H1 (cell line): ENCODE results near the gene ANLN. TPM values are rescaled to one million over a fixed set of nuclear protein-coding genes. Genes with fewer than 3 reads are reported as not detected.
"Not testable (repeated sequence)": the region's sequence is repeated elsewhere in the genome, so short reads cannot be mapped to it uniquely, and the experiment has no call there.

Experiments
- CTCF ChIA-PET: fragments of 300-600 bp; sonication (Branson Sonifier 250); formaldehyde crosslinking; loops from one replicate; lab custom pipeline; 2021; ENCODE audit not compliant: partially characterized antibody; lab: Charles Lee
- POLR2A ChIA-PET: fragments of 300-600 bp; sonication (Branson Sonifier 250); formaldehyde crosslinking; loops from one replicate; lab custom pipeline; 2021; ENCODE audit warnings: inconsistent platforms; ENCODE audit not compliant: partially characterized antibody; lab: Charles Lee
- DNase-seq, 2 experiments: peaks; one replicate each; pipeline versions ENCODE4 v3.0.0 to v3.0.0-alpha.2; 2010 to 2022; ENCODE audit warnings: low spot score in 2 of 2, low read depth in 1 of 2, mixed read lengths in 1 of 2
- FAIRE-seq: peaks from 2 replicates; lab custom pipeline; 2011; peaks lifted over from hg19 to GRCh38; lab: Jason Lieb, UNC
- H2AFZ ChIP-seq: 2 replicates; pipeline ENCODE4 v1.8.1; 2012; ENCODE audit warnings: low read length, inconsistent platforms
- H2AK5ac ChIP-seq: 2 replicates; pipeline ENCODE4 v1.6.1; 2013; ENCODE audit warnings: low read depth, low read length
- H2BK120ac ChIP-seq: replicated peaks from 2 replicates; pipeline ENCODE3; 2013; ENCODE audit warnings: low read depth, low read length, inconsistent platforms
- H2BK12ac ChIP-seq: 2 replicates; pipeline ENCODE4 v1.6.1; 2013; ENCODE audit warnings: low read depth, low read length
- H2BK15ac ChIP-seq: 2 replicates; pipeline ENCODE4 v1.6.1; 2013; ENCODE audit warnings: low read length
- H2BK20ac ChIP-seq: 2 replicates; pipeline ENCODE4 v1.6.1; 2013; ENCODE audit warnings: low read length
- H2BK5ac ChIP-seq: 2 replicates; pipeline ENCODE4 v1.6.1; 2013; ENCODE audit warnings: low read depth, low read length
- H3K14ac ChIP-seq: 2 replicates; pipeline ENCODE4 v1.6.1; 2013; ENCODE audit warnings: inconsistent platforms; ENCODE audit not compliant: insufficient read length
- H3K18ac ChIP-seq: 2 replicates; pipeline ENCODE4 v1.6.1; 2013; ENCODE audit warnings: low read length; ENCODE audit errors: extremely low read depth
- H3K23ac ChIP-seq: 2 replicates; pipeline ENCODE4 v1.6.1; 2013; ENCODE audit warnings: inconsistent platforms; ENCODE audit not compliant: insufficient read length
- H3K23me2 ChIP-seq: 2 replicates; pipeline ENCODE4 v1.6.1; 2013; ENCODE audit warnings: low read depth, low read length
- H3K27ac ChIP-seq: 2 replicates; pipeline ENCODE4 v1.6.1; 2011; ENCODE audit warnings: low read depth, low read length, inconsistent platforms
- H3K27me3 ChIP-seq, 4 experiments: replicated peaks in 1 of 4; 1 replicate in 1 of 4; 2 replicates in 3 of 4; pipeline versions ENCODE4 v1.6.1 to v1.8.1; 2011 to 2013; ENCODE audit warnings: low read length in 3 of 4, mild to moderate bottlenecking in 3 of 4, inconsistent platforms in 2 of 4, mixed read lengths in 2 of 4, moderate library complexity in 1 of 4; ENCODE audit not compliant: control insufficient read depth in 3 of 4, insufficient read depth in 3 of 4; ENCODE audit errors: extremely low read depth in 1 of 4
- H3K36me3 ChIP-seq, 4 experiments: 2 replicates each; pipeline versions ENCODE4 v1.6.1 to v1.8.1; 2011 to 2013; ENCODE audit warnings: mild to moderate bottlenecking in 4 of 4, low read length in 3 of 4, moderate library complexity in 2 of 4, control low read depth in 1 of 4, inconsistent platforms in 1 of 4; ENCODE audit not compliant: insufficient read depth in 4 of 4, control insufficient read depth in 2 of 4
- H3K4ac ChIP-seq: replicated peaks from 2 replicates; pipeline ENCODE3; 2013; ENCODE audit warnings: low read length, low read depth, mixed read lengths, inconsistent platforms; ENCODE audit not compliant: insufficient read length
- H3K4me1 ChIP-seq, 4 experiments: replicated peaks in 1 of 4; 1 replicate in 1 of 4; 2 replicates in 3 of 4; pipeline versions ENCODE4 v1.6.1 to v1.8.1; 2011 to 2013; ENCODE audit warnings: low read length in 3 of 4, inconsistent platforms in 2 of 4, mixed read lengths in 1 of 4; ENCODE audit not compliant: insufficient read depth in 4 of 4, control insufficient read depth in 3 of 4
- H3K4me2 ChIP-seq, 2 experiments: 2 replicates each; pipeline versions ENCODE4 v1.6.1 to v1.8.1; 2011 to 2013; ENCODE audit warnings: low read depth in 2 of 2, low read length in 2 of 2, control low read depth in 1 of 2, inconsistent platforms in 1 of 2, mild to moderate bottlenecking in 1 of 2; ENCODE audit not compliant: insufficient read depth in 1 of 2
- H3K4me3 ChIP-seq, 4 experiments: fragments of 200-600, 300-600 bp in 1 of 4; sonication (generic), shearing (Covaris generic), sonication (Bioruptor Twin) in 1 of 4; 2 replicates each; pipeline versions ENCODE4 v1.5.1 to v1.8.1; 2011 to 2016; ENCODE audit warnings: low read length in 4 of 4, low read depth in 3 of 4, control low read depth in 2 of 4, inconsistent platforms in 2 of 4, mild to moderate bottlenecking in 2 of 4, mixed read lengths in 1 of 4, moderate library complexity in 1 of 4; ENCODE audit not compliant: insufficient read depth in 2 of 4; ENCODE audit errors: extremely low read depth in 1 of 4
- H3K56ac ChIP-seq: replicated peaks from 2 replicates; pipeline ENCODE3; 2013; ENCODE audit warnings: low read depth, mild to moderate bottlenecking, mixed read lengths, low read length, inconsistent platforms; ENCODE audit not compliant: insufficient read length
- H3K79me1 ChIP-seq: 2 replicates; pipeline ENCODE4 v1.6.1; 2013; ENCODE audit warnings: low read depth, low read length, control low read depth
- H3K79me2 ChIP-seq, 2 experiments: 2 replicates each; pipeline versions ENCODE4 v1.6.1 to v1.8.1; 2012 to 2013; ENCODE audit warnings: low read length in 2 of 2, mild to moderate bottlenecking in 2 of 2, inconsistent platforms in 1 of 2; ENCODE audit not compliant: insufficient read depth in 2 of 2, control insufficient read depth in 1 of 2
- H3K9ac ChIP-seq, 4 experiments: replicated peaks in 1 of 4; 1 replicate in 1 of 4; 2 replicates in 3 of 4; pipeline versions ENCODE4 v1.6.1 to v1.8.1; 2011 to 2013; ENCODE audit warnings: low read depth in 3 of 4, low read length in 3 of 4, control low read depth in 2 of 4, mild to moderate bottlenecking in 2 of 4, moderate library complexity in 2 of 4, inconsistent platforms in 1 of 4; ENCODE audit errors: extremely low read depth in 1 of 4
- H3K9me3 ChIP-seq, 2 experiments: 2 replicates each; pipeline versions ENCODE4 v1.6.1 to v1.8.1; 2012 to 2013; ENCODE audit warnings: mild to moderate bottlenecking in 2 of 2, moderate library complexity in 2 of 2, control low read depth in 1 of 2, inconsistent platforms in 1 of 2, low read depth in 1 of 2, low read length in 1 of 2, mixed read lengths in 1 of 2; ENCODE audit not compliant: insufficient read depth in 2 of 2
- H4K20me1 ChIP-seq, 2 experiments: replicated peaks in 1 of 2; 2 replicates each; pipeline versions ENCODE3 to v1.8.1; 2011 to 2013; ENCODE audit warnings: inconsistent platforms in 2 of 2, low read length in 2 of 2, mild to moderate bottlenecking in 1 of 2; ENCODE audit not compliant: insufficient read depth in 2 of 2, control insufficient read depth in 1 of 2
- H4K5ac ChIP-seq: 2 replicates; pipeline ENCODE4 v1.6.1; 2013; ENCODE audit warnings: low read length, low read depth, mixed read lengths, inconsistent platforms; ENCODE audit not compliant: insufficient read length
- H4K8ac ChIP-seq: 2 replicates; pipeline ENCODE4 v1.8.0; 2013; ENCODE audit warnings: mild to moderate bottlenecking, moderate library complexity, low read length, inconsistent platforms; ENCODE audit not compliant: insufficient read depth; ENCODE audit errors: extremely low read depth
- H4K91ac ChIP-seq: replicated peaks from 2 replicates; pipeline ENCODE3; 2013; ENCODE audit warnings: low read length, mixed read lengths, inconsistent platforms; ENCODE audit not compliant: insufficient read length
- WGBS, 2 experiments: shearing (Covaris generic) in 1 of 2; methylation state at CpG; one replicate each; pipeline versions ENCODE4 v1.1.6 to v1.1.7; 2013 to 2015; ENCODE audit warnings: low lambda C conversion rate in 2 of 2, mixed read lengths in 2 of 2, inconsistent platforms in 1 of 2, low coverage in 1 of 2, missing lambda C conversion rate in 1 of 2; ENCODE audit not compliant: insufficient replicate concordance in 2 of 2, insufficient coverage in 1 of 2, insufficient read length in 1 of 2; ENCODE audit errors: extremely low coverage in 1 of 2, missing lambda C conversion rate in 1 of 2; 5-methylcytosine and 5-hydroxymethylcytosine counted together
- polyA plus RNA-seq, 7 experiments: library from polyadenylated mRNA; depleted of rRNA in 3 of 7; stranded (reverse) in 5 of 7; unstranded in 2 of 7; fragments of >200 nt in 5 of 7; fragments of 200-250 nt in 2 of 7; gene quantifications; 1 replicate in 5 of 7; 2 replicates in 1 of 7; 4 replicates in 1 of 7; pipeline versions ENCODE4 v1.2.1 to v1.2.3, GENCODE V29; 2011 to 2013; ENCODE audit warnings: missing spikeins in 2 of 7, mixed read lengths in 2 of 7
- total RNA-seq: library from RNA; stranded (reverse); fragmentation: NEBNext Ultra II Directional; extraction: Animal tissue kit (Norgen Biotek cat#: 25700); gene quantifications from 2 replicates; pipeline ENCODE4 v1.2.1, GENCODE V29; 2021

ANLN gene
- total and polyA plus RNA-seq, 2 of the 8 experiments (the other 6 are each of a cell fraction or from before 2014, with no cell fraction given) = 18.5 to 90.1 TPM

DNA sequence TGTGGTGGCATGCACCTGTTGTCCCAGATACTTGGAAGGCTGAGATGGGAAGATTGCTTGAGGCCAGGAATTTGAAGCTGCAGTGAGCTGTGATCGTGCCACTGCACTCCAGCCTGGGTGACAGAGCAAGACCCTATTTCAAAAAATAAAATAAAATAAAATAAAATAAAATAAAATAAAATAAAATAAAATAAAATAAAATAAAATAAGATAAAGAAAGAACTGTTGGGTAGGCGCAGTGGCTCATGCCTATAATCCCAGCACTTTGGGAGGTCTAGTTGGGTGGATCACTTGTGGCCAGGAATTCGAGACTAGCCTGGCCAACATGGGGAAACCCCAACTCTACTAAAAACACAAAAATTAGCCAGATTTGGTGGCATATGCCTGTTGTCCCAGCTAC lies 4.0 kb upstream of the ANLN start:
- H2BK12ac ChIP-seq, H3K9ac ChIP-seq, H3K4me3 ChIP-seq, H2BK120ac ChIP-seq, H3K4me2 ChIP-seq, H3K9me3 ChIP-seq, H2AK5ac ChIP-seq, H2BK20ac ChIP-seq, H3K4me1 ChIP-seq, DNase-seq, H2BK5ac ChIP-seq, H4K8ac ChIP-seq, H4K5ac ChIP-seq, H3K4ac ChIP-seq, H3K79me2 ChIP-seq, H3K36me3 ChIP-seq, FAIRE-seq, H2BK15ac ChIP-seq, H4K20me1 ChIP-seq, H3K18ac ChIP-seq, H3K79me1 ChIP-seq, H3K14ac ChIP-seq, H3K23ac ChIP-seq, H3K23me2 ChIP-seq, H3K56ac ChIP-seq, H4K91ac ChIP-seq, H2AFZ ChIP-seq, H3K27me3 ChIP-seq, H3K27ac ChIP-seq, CTCF ChIA-PET, POLR2A ChIA-PET: not testable (repeated sequence)
- WGBS, 2 experiments = 95% methylated on average over 3 of the region's 3 CpGs; no CpG with 5 or more reads in 1 of the 2 experiments
